Endometrial microvascular endothelial cells (primary cell): Measurements from ENCODE around the gene DHDH. TPM values are rescaled to one million over a fixed set of nuclear protein-coding genes. Genes with fewer than 3 reads are reported as not detected.

Experiments
- in situ Hi-C: cut with HindIII; loops from 2 replicates; pipeline ENCODE4 v1.10.0; 2017; ENCODE audit warnings: low sequenced_read_pairs, low pct_unique_long_range_greater_than_20kb; ENCODE audit errors: inconsistent ontology term
- total RNA-seq: library from RNA; depleted of rRNA; stranded (reverse); fragments of >200 nt; gene quantifications from one replicate; pipeline ENCODE4 v1.2.3, GENCODE V29; 2015; ENCODE audit errors: inconsistent ontology term

DHDH gene
- total RNA-seq, 1 donor from 2014 or later: not detected

DNA sequence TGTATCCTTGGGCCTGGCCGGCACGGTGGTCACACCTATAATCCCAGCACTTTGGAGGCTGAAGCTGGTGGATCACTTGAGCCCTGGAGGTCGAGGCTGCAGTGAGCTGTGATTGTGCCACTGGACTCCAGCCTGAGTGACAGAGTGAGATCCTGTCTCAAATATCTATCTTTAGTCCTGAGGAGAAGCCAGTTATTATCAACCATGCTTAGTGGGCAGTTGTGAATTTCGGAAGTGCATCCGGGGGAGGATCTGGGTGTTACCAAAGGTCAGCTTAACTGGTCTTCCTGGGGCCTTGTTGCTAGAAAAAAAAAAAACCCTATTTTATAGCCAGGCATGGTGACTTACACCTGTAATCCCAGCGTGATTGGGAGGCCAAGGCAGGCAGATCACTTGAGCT is 9.6 kb downstream of the DHDH start:
- in situ Hi-C loops: no loop called here

DNA sequence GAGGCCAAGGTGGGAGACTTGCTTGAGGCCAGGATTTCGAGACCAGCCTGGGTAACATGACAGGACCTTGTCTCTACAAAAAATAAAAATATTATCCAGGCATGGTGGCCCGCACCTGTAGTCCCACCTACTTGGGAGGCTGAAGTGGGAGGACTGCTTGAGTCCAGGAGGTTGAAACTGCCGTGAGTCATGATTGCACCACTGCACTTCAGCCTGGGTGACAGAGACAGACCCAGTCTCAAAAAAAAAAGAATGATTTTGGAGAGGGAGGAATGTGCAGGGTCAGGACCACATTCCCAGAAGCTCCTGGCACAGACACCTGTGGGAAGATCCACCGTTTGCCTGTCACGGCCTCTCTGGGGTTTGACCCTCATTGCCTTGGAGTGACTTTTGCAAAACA is 11.9 kb downstream of the DHDH start:
- in situ Hi-C loops: no loop called here

DNA sequence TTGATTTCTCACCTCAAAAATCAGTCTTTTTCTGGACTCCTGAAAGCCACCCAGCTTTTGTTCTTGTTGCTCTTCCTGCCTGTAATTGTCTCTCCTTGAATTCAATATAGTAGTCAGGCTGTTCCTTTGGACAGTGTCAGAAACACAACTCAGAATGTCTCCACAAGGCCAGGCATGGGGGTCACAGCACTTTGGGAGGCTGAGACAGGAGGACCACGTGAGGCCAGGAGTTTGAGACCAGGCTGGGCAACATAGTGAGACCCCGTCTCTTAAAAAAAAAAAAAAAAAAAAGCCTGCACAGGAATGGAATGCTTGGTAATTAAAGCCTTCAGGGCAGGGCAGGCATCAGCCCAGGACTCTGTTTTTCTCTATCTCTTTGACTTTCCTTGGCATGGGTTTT is 12.3 kb downstream of the DHDH start:
- in situ Hi-C loops: no loop called here

DNA sequence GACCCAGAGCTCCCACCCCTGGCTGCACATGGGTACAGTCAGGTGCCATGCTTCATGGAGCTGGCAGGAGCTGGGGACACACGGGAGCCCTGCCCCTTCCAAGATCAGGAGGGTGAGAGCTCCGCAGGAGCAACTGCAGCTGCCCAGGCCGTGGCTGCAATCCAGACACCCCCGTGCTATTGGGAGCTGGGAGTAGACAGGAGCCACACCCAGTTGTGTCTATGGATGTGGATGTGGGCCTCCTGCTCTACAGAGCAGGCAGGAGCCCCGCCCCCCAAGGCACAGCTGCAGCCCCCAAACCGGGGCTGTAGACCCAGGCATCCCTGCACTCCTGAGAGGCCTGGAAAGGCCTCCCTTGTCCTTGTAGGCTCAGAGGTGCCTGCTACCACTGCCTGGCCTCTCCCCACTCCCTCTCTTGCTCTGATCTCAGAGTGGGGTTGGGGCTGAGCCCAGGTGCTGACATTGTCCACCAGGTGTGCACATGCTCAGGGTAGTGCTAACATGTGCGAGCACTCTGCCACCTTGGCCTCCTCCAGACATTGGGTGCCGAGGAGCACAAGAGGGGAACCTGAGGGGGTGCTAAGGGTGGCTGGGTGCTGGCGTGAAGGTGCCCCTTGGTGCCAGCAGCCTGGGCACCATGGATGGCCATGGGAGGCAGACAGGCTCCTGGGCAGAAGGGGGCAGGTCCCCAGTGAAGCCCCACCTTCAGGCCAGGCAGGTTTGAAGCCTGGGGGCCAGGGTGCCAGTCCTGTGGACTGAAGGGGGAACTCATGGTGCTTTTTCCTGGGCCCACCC is 13.2 kb downstream of the DHDH start:
- in situ Hi-C loops: no loop called here

DNA sequence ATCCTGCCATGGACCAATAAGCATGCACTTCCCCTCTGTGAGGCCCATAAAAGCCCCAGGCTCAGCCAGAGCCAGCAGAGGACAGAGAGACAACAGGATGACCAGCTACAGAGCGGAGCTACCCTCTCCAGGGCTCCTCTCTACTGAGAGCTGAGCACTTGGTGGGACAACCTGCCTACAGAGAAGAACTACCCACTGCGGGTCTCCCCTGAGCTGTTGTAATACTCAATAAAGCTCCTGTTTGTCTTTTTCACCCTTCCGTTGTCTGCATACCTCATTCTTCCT is 13.7 kb downstream of the DHDH start:
- in situ Hi-C loops: no loop called here

DNA sequence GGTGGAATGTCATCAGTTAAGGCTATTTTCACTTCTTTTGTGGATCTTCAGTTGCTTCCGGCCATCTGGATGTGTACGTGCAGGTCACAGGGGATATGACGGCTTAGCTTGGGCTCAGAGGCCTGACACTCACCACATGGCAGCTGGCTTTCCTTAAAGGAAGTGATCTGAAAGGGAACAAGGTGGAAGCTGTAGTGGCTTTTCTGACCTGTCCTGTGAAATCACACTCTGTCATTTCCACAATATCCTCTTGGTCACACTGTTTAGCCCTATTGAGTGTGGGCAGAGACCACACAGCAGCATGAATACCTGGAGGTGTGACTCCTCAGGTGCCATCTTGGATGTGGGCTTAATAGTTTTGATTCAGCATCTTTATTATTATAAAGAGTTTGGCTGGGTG is 16.7 kb downstream of the DHDH start:
- in situ Hi-C loops: no loop called here

DNA sequence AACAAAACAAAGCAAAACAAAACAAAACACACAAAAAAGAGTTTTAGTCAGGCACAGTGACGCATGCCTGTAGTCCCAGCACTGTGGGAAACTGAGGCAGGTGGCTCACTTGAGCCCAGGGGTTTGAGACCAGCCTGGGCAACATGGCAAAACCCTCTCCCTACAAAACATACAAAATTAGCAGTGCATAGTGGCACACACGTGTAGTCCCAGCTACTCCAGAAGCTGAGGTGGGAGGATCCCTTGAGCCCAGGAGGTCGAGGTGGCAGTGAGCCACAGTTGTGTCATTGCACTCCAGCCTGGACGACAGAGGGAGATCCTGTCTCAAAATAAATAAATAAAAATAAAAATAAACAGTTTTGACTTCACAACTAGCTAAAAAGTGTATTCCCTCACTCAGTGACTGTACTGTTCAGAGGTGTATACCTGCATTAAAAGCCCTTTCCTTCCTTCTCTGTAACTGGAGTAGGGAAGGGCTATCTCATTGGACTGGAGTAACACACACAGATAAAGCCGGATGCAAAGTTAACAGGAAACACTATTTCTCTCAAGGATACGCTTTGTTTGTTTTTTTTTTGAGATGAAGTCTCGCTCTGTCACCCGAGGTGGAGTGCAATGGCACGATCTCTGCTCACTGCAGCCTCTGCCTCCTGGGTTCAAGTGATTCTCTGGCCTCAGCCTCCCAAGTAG is 17.5 kb downstream of the DHDH start:
- in situ Hi-C loops: no loop called here

DNA sequence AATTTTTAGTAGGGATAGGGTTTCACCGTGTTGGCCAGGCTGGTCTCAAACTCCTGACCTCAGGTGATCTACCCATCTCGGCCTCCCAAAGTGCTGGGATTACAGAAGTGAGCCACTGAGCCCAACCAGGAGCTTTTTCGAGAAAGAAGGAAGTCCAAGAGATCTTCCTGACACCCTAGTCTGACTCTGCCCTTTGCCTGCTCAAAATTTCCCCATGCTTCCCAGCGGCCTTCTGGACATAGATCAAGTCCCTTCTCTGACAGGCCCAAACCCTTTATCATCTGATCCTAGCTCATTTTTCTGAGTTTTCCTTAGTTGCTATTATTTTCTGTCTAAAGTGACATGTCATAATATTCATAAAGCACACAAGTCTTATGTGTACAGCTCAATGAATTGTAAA is 19.6 kb downstream of the DHDH start:
- in situ Hi-C loops: no loop called here

DNA sequence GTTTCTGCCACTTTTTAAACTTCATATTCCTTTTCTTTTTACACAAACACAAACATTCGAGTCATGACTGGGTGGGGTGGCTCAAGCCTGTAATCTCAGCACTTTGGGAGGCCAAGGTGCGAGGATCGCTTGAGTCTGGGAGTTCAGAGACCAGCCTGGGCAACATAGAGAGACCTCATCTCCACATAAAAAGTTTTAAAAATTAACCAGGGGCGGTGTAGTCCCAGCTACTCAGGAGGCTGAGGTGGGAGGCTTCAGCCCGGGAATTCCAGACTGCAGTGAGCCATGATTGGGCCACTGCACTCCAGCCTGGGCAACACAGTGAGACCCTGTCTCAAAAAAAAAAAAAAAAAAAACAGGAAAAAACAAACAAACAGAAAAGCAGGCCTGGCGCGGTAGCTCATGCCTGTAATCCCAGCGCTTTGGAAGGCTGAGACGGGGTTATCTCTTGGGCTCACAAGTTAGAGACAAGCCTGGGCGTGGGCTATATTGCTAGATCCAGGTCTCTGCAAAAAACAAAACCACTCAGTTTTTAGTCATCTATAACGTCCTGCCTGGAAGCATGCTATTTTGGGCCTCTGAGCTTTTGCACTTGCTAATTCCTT is 20.6 kb downstream of the DHDH start:
- in situ Hi-C loops: no loop called here

DNA sequence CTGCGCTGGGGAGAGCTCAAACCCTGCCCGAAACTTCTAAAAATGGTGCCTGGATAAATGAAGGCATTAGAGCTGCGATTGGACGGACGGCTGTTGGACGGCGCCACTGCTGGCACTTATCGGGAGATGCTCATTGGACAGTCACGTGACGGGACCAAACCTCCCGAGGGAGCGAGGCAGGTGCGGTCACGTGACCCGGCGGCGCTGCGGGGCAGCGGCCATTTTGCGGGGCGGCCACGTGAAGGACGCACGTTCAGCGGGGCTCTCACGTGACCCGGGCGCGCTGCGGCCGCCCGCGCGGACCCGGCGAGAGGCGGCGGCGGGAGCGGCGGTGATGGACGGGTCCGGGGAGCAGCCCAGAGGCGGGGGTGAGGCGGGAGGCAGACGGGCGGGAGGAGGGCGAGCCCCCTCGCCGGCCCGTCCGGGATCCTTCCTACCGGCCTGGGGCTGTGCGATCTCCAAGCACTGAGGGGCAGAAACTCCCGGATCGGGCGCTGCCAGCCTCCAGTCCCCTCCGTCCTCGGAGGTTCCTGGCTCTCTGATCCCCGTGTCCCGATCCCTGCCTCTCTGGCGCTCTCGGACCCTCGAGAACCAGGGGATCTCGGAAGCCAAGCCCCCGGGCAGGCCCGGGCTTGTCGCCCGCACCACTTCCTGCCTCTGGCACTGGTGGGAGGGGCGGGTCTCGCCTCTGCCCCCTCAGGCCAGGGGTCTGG is 21.3 kb downstream of the DHDH start, which contains the start of gene BAX:
TSS of gene BAX (plus strand) at position 281 of the 713 bp plus-strand sequence. CDS start at position 335, 54 bp downstream.
- in situ Hi-C loops: no loop called here

DNA sequence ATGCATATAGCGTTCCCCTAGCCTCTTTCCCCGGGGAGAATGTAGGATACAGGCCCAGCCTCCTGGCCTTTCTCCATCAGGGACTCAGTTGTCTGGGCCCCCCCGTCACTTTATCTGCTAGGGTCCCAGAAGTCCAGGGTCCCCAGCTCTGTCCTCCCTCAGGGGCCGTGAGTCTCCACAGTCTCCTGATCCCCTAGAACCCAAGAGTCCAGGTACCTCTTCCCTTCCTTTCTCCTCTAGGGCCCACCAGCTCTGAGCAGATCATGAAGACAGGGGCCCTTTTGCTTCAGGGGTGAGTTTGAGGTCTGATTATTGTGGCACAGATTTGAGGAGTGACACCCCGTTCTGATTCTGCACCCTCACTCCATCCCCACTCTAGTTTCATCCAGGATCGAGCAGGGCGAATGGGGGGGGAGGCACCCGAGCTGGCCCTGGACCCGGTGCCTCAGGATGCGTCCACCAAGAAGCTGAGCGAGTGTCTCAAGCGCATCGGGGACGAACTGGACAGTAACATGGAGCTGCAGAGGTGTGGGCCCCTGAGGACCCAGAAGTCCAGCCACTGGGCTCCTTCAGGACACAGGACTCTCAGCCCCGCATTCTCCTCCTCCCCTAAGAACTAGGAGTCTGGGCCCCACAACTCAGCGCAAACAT is 21.9 kb downstream of the DHDH start:
- in situ Hi-C loops: no loop called here

DNA sequence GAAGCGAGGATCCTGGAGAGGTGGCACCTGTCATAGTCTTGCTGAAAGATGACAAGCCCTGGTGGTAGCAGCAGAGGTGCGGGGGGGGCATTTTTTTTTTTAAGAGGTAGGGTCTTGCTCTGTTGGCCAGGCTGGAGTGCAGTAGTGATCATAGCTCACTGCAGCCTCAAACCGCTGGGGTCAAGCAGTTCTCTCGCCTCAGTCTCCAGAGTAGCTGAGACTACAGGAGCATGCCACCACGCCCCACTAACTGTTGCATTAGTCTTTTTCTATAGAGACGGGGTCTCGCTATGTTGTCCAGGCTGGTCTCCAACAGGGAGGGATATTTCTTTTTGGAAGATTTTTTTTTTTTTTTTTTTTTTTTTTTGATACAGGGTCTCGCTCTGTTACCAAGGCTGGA is 24.5 kb downstream of the DHDH start:
- in situ Hi-C loops: no loop called here

DNA sequence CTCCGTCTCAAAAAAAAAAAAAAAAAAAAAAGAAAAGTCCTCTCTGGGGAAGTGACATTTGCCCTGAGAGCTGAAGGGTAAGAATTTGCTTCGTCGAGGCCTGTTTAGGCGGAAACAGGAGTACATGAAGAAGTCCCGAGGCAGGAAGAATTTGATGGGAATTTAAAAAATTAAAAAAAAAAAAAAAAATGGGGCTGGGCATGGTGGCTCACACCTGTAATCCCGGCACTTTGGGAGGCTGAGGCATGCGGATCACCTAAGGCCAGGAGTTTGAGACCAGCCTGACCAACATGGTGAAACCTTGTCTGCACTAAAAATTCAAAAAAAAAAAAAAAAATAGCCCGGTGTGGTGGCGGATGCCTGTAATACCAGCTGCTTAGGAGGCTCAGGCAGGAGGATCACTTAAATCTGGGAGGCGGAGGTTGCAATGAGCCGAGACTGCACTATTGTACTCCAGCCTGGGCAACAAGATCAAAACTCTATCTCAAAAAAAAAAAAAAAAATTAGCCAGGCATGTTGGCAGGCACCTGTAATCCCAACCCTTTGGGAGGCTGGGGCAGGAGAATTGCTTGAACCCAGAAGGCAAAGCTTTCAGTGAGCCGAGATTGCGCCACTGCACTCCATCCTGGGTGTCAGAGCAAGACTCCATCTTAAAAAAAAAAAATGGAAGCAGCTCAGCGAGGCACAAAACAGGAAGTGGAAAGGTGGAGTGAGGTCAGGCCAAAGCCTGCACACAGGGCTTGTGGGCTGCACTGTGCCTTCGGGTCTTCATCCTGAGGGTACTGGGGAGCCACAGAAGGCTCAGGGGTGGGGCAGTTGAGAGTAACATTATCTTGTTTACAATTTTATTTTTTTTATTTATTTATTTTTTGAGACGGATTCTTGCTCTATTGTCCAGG is 26.1 kb downstream of the DHDH start:
- in situ Hi-C loops: no loop called here

DNA sequence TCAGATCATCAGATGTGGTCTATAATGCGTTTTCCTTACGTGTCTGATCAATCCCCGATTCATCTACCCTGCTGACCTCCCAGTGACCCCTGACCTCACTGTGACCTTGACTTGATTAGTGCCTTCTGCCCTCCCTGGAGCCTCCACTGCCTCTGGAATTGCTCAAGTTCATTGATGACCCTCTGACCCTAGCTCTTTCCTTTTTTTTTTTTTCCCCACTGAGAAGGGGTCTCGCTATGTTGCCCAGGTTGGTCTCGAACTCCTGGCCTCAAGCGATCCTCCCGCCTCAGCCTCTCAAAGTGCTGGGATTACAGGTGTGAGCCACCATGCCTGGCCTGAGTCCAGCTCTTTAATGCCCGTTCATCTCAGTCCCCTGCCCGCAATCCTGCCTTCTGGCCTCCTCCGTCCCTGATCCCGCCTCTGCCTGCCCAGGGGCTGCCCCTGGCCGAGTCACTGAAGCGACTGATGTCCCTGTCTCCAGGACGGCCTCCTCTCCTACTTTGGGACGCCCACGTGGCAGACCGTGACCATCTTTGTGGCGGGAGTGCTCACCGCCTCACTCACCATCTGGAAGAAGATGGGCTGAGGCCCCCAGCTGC is 27.7 kb downstream of the DHDH start:
- in situ Hi-C loops: no loop called here

DNA sequence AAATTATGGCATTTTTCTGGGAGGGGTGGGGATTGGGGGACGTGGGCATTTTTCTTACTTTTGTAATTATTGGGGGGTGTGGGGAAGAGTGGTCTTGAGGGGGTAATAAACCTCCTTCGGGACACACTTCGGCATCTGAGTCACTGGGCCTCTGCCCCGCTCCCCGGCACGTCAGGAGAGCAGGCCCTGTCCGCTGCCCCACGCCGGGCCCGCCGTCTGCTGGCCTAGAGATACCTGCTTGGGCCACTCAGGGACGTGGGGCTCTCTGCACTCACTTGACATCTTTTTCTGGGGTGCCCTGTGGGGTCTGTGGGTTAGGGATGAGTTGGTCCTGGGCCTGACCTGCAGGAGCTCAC is 28.2 kb downstream of the DHDH start:
- in situ Hi-C loops: no loop called here

DNA sequence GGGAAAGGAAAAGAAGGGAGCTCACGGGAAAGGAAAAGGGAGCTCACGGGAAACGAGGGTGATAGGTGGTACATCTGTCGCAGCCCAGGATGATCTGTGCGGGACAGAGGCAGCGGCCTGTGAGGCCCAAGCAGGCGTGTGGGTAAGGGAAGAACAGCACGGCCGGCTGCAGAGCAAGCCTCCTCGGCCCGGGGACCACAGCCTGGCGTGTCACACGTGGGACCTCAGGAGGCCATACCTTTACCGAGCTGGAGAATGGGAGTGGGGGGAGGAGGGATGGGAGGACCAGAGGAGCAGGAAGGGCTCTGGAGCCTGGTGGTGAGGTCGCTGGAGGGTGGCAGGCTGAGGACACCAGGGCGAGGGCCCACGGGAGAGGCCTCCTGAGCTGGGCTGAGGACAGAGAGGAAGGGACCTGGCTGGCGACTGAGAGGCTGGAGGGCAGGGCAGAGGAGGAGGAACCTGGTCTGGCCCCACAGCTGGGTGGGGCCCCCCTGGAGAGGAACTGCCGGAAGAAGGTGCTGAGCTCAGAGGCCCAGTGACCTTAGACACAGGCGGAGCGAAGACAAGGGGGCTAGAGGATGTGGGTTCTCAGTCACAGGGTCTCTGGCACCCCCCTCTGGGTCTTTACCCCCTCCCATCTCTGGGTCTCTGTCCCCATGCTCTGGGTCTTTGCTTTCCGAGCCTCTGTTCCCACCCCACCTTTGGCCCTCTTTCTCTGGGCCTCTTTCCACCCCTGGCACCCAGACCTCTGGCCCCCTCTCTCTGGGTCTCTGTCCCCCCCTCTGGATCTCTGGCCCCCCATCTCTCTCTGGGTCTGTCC is 28.7 kb downstream of the DHDH start:
- in situ Hi-C loops: no loop called here

DNA sequence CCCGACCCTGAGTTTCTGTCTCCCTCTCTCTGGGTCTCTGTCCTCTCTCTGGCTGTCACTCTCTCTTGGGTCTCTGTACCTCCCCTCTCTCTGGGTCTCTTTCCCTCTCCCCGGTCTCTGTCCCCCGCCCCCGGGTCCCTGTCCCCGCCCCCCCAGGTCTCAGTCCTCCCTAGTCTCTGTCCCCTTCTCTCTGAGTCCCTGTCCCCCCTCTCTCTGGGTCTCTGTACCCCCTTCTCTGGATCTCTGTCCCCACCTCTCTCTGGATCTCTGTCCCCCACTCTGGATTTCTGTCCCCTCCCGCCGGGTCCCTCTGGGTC is 29.3 kb downstream of the DHDH start:
- in situ Hi-C loops: no loop called here
